SU-DHL-6 (cell line): ENCODE data around the gene COX6B2.

Experiments
- H2AFZ ChIP-seq: fragments of 200-600 bp; sonication (generic); 2 replicates; pipeline ENCODE4 v1.6.1; 2014; ENCODE audit warnings: low read depth, mild to moderate bottlenecking, moderate library complexity, mixed read lengths, antibody characterized with exemption, low read length; ENCODE audit not compliant: severe bottlenecking
- H3F3A ChIP-seq: fragments of 200-600 bp; shearing (Covaris generic); 2 replicates; pipeline ENCODE4 v1.6.0; 2016; ENCODE audit warnings: antibody characterized with exemption, mild to moderate bottlenecking; ENCODE audit not compliant: insufficient read depth
- H3K27ac ChIP-seq: fragments of 200-600 bp; sonication (generic); 2 replicates; pipeline ENCODE4 v1.5.1; 2016; ENCODE audit warnings: low read depth, mild to moderate bottlenecking, low read length, moderate library complexity, mixed read lengths
- H3K27me3 ChIP-seq: fragments of 200-600 bp; sonication (generic), shearing (Covaris generic); 2 replicates; pipeline ENCODE4 v1.6.0; 2014; ENCODE audit warnings: mild to moderate bottlenecking, low read length
- H3K36me3 ChIP-seq: fragments of 200-600 bp; sonication (generic); 2 replicates; pipeline ENCODE4 v1.6.1; 2014; ENCODE audit warnings: mild to moderate bottlenecking, low read length, mixed read lengths
- H3K4me2 ChIP-seq: fragments of 300-600, 200-600 bp; shearing (Covaris generic), sonication (generic); 2 replicates; pipeline ENCODE4 v1.6.0; 2014; ENCODE audit warnings: low read length, low read depth, mild to moderate bottlenecking; ENCODE audit not compliant: poor library complexity, severe bottlenecking
- H3K4me3 ChIP-seq: fragments of 200-600 bp; sonication (generic); 2 replicates; pipeline ENCODE4 v1.5.1; 2014; ENCODE audit warnings: antibody characterized with exemption, low read length, mild to moderate bottlenecking, mixed read lengths; ENCODE audit not compliant: insufficient read depth, poor library complexity, severe bottlenecking
- H3K79me2 ChIP-seq: fragments of 200-600 bp; sonication (generic); 2 replicates; pipeline ENCODE4 v1.6.1; 2014; ENCODE audit warnings: mild to moderate bottlenecking, low read length, moderate library complexity; ENCODE audit not compliant: insufficient read depth
- H3K9ac ChIP-seq: fragments of 200-600 bp; sonication (generic); 2 replicates; pipeline ENCODE4 v1.7.0; 2014; ENCODE audit warnings: mild to moderate bottlenecking, low read length
- H3K9me2 ChIP-seq: fragments of 200-600 bp; sonication (generic); replicated peaks from 2 replicates; pipeline ENCODE4 v1.6.1; 2014; ENCODE audit warnings: low read length; ENCODE audit not compliant: insufficient read depth
- H3K9me3 ChIP-seq: fragments of 200-600 bp; sonication (generic); 2 replicates; pipeline ENCODE4 v1.6.1; 2014; ENCODE audit warnings: low read length, mixed read lengths; ENCODE audit not compliant: insufficient read depth
- H4K20me1 ChIP-seq: fragments of 200-600 bp; sonication (generic); 2 replicates; pipeline ENCODE4 v1.6.1; 2014; ENCODE audit warnings: low read depth, mild to moderate bottlenecking, antibody characterized with exemption, low read length, moderate library complexity, mixed read lengths
- CTCF ChIP-seq: fragments of 200-600 bp; sonication (generic); IDR thresholded peaks from one replicate; pipeline ENCODE4 v1.5.1; 2017; ENCODE audit warnings: antibody characterized with exemption, mild to moderate bottlenecking, low read length, moderate library complexity; ENCODE audit not compliant: insufficient read depth, poor library complexity, severe bottlenecking
- EZH2phosphoT487 ChIP-seq: fragments of 200-600 bp; sonication (generic), shearing (Covaris generic); conservative IDR thresholded peaks from 2 replicates; pipeline ENCODE4 v1.6.1; 2018; ENCODE audit warnings: mild to moderate bottlenecking, antibody characterized with exemption, low read length, moderate library complexity, mixed read lengths

Gene COX6B2

DNA sequence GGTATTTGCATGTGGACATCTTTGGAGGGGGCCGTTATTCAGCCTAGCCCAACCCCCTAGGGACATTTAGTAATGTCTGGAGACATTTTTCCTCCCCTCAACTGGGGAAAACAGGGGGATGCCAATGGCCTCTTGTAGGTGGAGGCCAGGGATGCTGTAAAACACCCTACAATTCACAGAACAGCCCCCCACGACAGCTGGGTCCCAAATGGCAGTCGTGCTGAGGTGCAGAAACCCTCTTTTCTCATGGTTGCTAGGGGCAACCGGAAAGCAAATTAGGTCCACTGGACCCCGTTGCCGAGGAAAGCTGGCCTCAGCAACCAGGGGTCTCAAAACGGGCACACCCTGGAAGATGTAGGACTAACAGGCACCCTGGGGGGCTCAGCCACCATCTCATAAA, 44.0 kb downstream of the COX6B2 start:
- Histone ChIP-seq H3K27me3 (no peaks in the 10 kb centered on the region), H3K9me2 (no peaks in the 10 kb centered on the region), H3K79me2 (no peaks in the 10 kb centered on the region), H3K4me3 (no peak overlapping the region), H3K27ac (no peak overlapping the region), H3K36me3 (no peaks in the 10 kb centered on the region), H3K9me3 (no peaks in the 10 kb centered on the region), H2AFZ (no peak overlapping the region), H3F3A (no peaks in the 10 kb centered on the region), H3K4me2 (no peak overlapping the region), H3K9ac (no peak overlapping the region), H4K20me1 (no peaks in the 10 kb centered on the region)
- no peak for TF ChIP-seq EZH2phosphoT487
- no peak for TF ChIP-seq CTCF

GRCh38 chr19:55309448-55309847, 45.1 kb downstream of the COX6B2 start:
- H3K79me2 ChIP-seq: no peaks in the 10 kb centered on the region
- no peak overlapping the region for H3K9ac ChIP-seq
- no peak overlapping the region for H3K4me3 ChIP-seq
- H3K4me2 ChIP-seq: no peak overlapping the region
- H3K27me3 ChIP-seq: no peaks in the 10 kb centered on the region
- no peaks in the 10 kb centered on the region for H4K20me1 ChIP-seq
- H3K27ac ChIP-seq: no peak overlapping the region
- H3K9me2 ChIP-seq: no peaks in the 10 kb centered on the region
- TF ChIP-seq CTCF: no peak
- TF ChIP-seq EZH2phosphoT487: no peak
- H3K9me3 ChIP-seq: no peaks in the 10 kb centered on the region
- H3F3A ChIP-seq: no peaks in the 10 kb centered on the region
- H2AFZ ChIP-seq: no peak overlapping the region
- H3K36me3 ChIP-seq: no peaks in the 10 kb centered on the region

- Histone ChIP-seq H2AFZ (no peak overlapping the region), H3F3A (no peaks in the 10 kb centered on the region), H3K9me3 (no peaks in the 10 kb centered on the region), H3K79me2 (no peaks in the 10 kb centered on the region), H3K27ac (no peak overlapping the region), H3K36me3 (no peaks in the 10 kb centered on the region), H4K20me1 (no peaks in the 10 kb centered on the region), H3K27me3 (no peaks in the 10 kb centered on the region), H3K4me3 (no peak overlapping the region), H3K4me2 (no peak overlapping the region), H3K9me2 (no peaks in the 10 kb centered on the region), H3K9ac (no peak overlapping the region)
- TF ChIP-seq EZH2phosphoT487 (no peak), CTCF (no peak)
Measured at GRCh38 chr19:55308281-55308680, 46.2 kb downstream of the COX6B2 start.

GRCh38 chr19:55306712-55307111, 47.8 kb downstream of the COX6B2 start:
- no peaks in the 10 kb centered on the region for H3F3A ChIP-seq
- TF ChIP-seq CTCF (no peak), EZH2phosphoT487 (no peak)
- H3K9ac ChIP-seq: no peak overlapping the region
- H3K27ac ChIP-seq: no peak overlapping the region
- no peaks in the 10 kb centered on the region for H3K79me2 ChIP-seq
- H4K20me1 ChIP-seq: no peaks in the 10 kb centered on the region
- H3K9me2 ChIP-seq: no peaks in the 10 kb centered on the region
- H3K4me3 ChIP-seq: no peak overlapping the region
- H3K4me2 ChIP-seq: no peak overlapping the region
- no peaks in the 10 kb centered on the region for H3K9me3 ChIP-seq
- H2AFZ ChIP-seq: no peak overlapping the region
- no peaks in the 10 kb centered on the region for H3K27me3 ChIP-seq
- H3K36me3 ChIP-seq: no peaks in the 10 kb centered on the region
